DMS53 treated with DMSO at 0.1 percent for 48 hours (cell line): Measurements from ENCODE around the gene PRLH.

Source experiments
- DNase-seq: peaks from one replicate; lab custom pipeline; 2025; ENCODE audit not compliant: unreplicated experiment; lab: John Stamatoyannopoulos, UW

The PRLH gene

DNA sequence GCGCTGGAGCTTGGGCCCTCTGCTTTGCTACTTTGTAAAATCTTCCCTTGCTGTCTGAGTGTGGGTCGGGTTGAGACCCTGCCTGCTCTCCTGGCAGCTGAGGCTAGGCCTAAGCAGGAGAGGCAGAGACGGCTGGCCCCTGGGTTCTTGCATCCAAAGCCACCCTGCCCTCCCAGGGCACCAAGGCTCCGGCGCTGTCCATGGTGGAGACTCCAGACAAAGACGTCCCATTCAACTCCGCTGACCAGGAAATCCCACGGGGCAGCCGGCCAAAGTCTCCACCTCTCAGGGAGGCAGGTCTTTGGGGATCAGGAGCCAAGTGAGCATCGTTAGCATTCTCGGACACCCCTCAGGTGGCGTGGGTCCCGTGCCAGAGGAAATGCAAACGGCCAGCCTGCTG, 2.6 kb upstream of the PRLH start:
- DNase-seq = no peak

DNA sequence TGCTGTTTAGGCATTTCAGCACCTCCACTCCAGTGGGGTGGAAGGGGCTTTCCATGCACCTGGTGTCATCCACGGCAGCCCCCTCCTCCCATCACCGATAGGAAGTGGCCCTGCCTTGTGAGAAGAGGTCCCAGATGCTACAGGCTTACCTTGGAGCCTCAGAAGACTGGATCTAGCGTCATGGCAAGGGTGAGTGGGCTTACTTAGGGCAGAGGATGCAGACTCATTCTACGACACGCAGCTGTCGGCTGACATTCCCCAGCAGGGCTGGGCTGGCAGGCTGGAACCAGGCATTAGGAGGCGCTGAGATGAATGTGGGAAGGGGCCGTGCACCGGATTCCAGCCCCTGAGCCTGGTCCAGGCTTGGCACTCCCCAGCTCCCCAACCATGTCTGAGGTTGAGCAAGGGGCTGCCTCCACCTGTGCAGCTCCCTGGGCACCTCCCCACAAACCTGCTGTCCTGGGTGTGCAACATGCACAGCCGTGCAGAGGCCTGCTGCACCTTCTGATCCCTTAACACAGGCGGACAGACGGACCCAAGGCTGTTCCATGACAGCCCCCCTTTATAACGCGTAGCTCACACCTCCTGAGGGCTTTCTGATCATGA, 1.7 kb upstream of the PRLH start:
- no peak for DNase-seq

GRCh38 chr2:237565974-237566373, 400 bp upstream of the PRLH start:
- no peak for DNase-seq

GRCh38 chr2:237567276-237568029, 1.1 kb downstream of the PRLH start:
- DNase-seq = no peak

GRCh38 chr2:237568121-237568660, 1.8 kb downstream of the PRLH start:
- no peak for DNase-seq

DNA sequence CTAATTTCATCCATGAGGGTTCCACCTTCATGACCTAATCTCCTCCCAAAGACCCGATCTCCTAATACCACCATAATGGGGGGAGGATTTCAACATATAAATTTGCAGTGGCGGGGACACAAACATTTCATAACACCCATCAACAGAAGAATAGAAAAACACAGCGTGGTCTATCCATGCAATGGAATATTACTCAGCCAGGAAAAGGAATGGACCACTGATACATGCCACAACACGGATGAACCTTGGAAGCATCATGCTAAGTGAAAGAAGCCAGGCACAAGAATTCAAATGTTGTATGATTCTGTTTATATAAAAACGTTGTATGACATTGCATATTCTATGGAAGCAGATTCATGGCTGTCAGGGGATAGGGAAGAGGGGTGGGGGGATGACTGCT, 2.7 kb downstream of the PRLH start:
- no peak for DNase-seq

DNA sequence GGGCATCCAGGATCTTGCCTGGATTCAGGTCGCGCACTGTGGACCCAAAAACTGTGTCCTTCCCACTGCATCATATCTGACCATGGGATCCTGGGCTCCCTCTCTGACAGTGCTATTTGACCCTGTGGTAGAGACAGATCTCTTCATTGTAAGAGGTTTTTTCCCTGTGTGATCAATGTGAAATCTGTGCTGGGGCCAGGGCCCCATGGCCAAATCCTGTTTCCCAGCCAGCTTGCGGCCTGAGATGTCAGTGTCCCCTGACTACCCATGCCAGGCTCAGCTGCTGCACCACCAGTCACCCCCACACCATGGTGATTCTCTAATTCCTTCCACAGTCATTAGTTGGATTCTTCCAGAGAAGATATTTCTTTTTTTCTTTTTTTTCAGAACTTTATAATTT, 3.5 kb downstream of the PRLH start:
- DNase-seq = no peak

DNA sequence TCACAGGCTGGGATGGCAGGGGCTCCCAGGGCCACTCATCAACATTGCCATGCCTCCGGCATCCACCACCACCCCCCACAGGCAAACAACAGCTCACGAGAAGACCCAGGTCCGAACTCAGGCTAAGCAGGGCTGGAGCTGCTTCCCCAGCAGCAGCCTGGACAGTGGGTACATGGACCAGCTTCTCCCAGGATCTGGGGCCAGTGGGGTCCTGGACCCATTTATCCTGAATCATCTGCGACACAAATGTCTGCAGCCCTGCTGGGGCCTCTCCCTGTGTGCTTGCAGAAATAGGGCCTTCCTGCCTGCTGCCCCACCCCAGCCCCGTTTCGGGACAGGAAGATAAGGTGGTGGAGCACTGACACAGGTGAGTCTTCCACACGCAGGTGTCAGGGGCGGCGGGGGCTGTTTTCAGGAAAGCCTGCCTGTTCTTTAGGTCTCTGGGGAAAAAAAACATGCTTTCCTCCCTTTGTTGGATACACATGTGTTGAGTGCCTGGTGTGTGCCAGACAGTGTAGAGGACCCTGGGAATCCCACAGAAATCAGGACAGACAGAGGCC, 4.5 kb downstream of the PRLH start:
- no peak for DNase-seq

- no peak for DNase-seq
Observed at GRCh38 chr2:237571551-237571950, 5.2 kb downstream of the PRLH start.

GRCh38 chr2:237572021-237572741, 5.8 kb downstream of the PRLH start:
- peak; percentile 92 for DNase-seq

DNA sequence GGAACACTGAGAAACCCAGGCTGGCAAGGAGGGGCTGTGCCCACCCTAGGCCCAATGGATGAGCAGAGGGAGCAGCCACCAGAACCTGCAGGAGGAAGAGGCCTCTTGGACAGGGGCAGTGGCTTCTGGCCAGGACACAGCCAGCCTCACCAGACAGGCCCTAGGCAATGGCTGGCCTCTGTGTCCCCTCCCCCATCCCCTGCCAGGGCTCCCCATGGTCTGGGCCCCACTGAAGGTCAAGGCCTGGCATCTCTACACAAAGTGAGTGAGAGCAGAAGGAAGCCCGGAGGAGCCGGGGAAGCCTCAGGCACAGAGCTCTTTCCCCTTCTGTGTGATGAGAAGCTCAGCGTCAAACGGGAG, 6.3 kb downstream of the PRLH start:
- DNase-seq = no peak

DNA sequence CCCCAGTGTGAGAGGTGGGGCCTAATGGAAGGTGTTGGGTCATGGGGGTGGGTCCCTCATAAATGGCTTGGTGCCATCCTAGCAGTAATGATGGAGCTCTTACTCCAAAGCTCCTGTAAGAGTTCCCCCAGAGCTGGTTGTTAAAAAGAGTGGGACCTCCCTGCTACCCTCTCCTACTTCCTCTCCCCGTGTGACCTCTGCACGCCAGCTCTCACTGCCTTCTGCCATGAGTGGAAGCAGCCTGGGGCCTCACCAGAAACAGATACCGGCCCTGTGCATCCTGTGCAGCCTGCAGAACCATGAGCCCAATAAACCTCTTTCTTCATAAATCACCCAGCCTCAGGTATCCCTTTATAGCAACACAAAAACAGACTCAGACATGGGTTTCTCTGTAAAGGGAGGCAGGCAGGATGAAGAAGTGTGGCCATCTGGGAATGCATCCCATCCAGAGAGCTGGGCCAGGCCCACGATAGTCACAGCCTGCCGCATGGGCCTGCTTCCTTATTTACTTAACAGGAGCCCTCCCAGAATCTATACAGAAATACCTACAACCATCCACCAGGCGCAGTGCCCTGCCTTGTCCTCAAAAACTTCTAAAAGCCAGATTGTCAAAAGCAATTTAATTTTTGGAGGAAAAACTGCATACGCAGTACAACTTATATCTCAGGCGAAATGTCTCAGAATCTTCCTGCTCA, 7.5 kb downstream of the PRLH start:
- DNase-seq = no peak

GRCh38 chr2:237574467-237574866, 8.1 kb downstream of the PRLH start:
- no peak for DNase-seq

- no peak for DNase-seq
Observed at GRCh38 chr2:237574894-237575868, 8.8 kb downstream of the PRLH start.

GRCh38 chr2:237575869-237576862, 9.8 kb downstream of the PRLH start:
- DNase-seq = no peak

DNA sequence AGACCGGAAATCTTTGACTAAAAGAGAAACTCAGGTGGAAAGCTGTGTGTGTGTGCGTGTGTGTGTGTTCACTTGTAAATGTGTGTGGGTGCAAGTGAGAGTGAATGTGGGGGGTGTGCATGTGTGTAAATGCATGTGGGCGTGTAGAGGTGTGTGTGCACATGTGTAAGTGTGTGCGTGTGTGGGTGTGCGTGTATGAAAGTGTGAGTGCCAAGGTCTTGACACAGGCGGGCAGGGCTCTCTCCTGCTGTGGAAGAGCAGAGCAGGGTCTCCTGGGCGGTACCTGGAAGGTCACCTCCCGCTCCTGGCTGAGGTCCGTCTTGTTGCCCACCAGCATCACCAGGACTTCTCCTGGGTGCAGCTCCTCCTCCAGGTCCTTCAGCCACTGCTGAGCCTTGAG, 10.6 kb downstream of the PRLH start:
- no peak for DNase-seq

- no peak for DNase-seq
Observed at GRCh38 chr2:237577458-237577857, 11.1 kb downstream of the PRLH start.

- no peak for DNase-seq
Observed at GRCh38 chr2:237577956-237578870, 11.8 kb downstream of the PRLH start.
